NCI-H1048 (cell line): Measurements from ENCODE around the gene GP9.
"Not testable (repeated sequence)": the region's sequence is repeated elsewhere in the genome, so short reads cannot be mapped to it uniquely, and the experiment has no call there.

Source experiments
- DNase-seq: peaks from one replicate; lab custom pipeline; 2025; lab: John Stamatoyannopoulos, UW

Gene GP9

GRCh38 chr3:129111076-129111780 lies 50.6 kb downstream of the GP9 start:
- not testable (repeated sequence) for DNase-seq
